Left kidney (tissue), 8 donors: ENCODE data around the gene SPHK2. TPM values are rescaled to one million over a fixed set of nuclear protein-coding genes. Genes with fewer than 3 reads are reported as not detected.
A peak's percentile ranks its signal among the peaks of the same experiment; 100 is the strongest.
"Not testable (repeated sequence)": the region's sequence is repeated elsewhere in the genome, so short reads cannot be mapped to it uniquely, and the experiment has no call there.

Experiments
- DNase-seq: peaks from one replicate; pipeline ENCODE4 v3.0.0-alpha.2; 2013
- long read RNA-seq, 8 donors: transcript quantifications; one replicate each; lab custom pipeline, GENCODE V29; 2026
- polyA plus RNA-seq: library from polyadenylated mRNA; unstranded; fragments of 120-200 nt; gene quantifications from one replicate; pipeline ENCODE4 v1.2.1, GENCODE V29; 2013; ENCODE audit not compliant: insufficient read length

SPHK2 gene
- 19.9 TPM for polyA plus RNA-seq
- long read RNA-seq, donor 1, partial matches to known transcripts, result 0 of 4 reads
- long read RNA-seq, donor 1, other reads (novel, unspliced or antisense), result 0 of 4 reads
- long read RNA-seq, donor 2, transcript SPHK2-207 (1 exons, 1,786 nt), result major isoform, 5 of 5 reads
- long read RNA-seq, donor 2, partial matches to known transcripts, result 0 of 5 reads
- long read RNA-seq, donor 2, other reads (novel, unspliced or antisense), result 0 of 5 reads
- long read RNA-seq, donor 3, transcript SPHK2-207 (1 exons, 1,786 nt), result major isoform, 5 of 5 reads
- long read RNA-seq, donor 3, partial matches to known transcripts, result 0 of 5 reads
- long read RNA-seq, donor 3, other reads (novel, unspliced or antisense), result 0 of 5 reads
- long read RNA-seq, donor 4, result 0 reads
- long read RNA-seq, donor 5, partial matches to known transcripts, result 0 of 4 reads
- long read RNA-seq, donor 5, other reads (novel, unspliced or antisense), result 0 of 4 reads
- long read RNA-seq, donor 6, partial matches to known transcripts, result 0 of 3 reads
- long read RNA-seq, donor 6, other reads (novel, unspliced or antisense), result 0 of 3 reads
- long read RNA-seq, donor 7, transcript SPHK2-207 (1 exons, 1,786 nt), result major isoform, 9 of 43 reads
- long read RNA-seq, donor 7, partial matches to known transcripts, result 18 of 43 reads
- long read RNA-seq, donor 7, other reads (novel, unspliced or antisense), result 14 of 43 reads
- long read RNA-seq, donor 8, partial matches to known transcripts, result 0 of 6 reads
- long read RNA-seq, donor 8, other reads (novel, unspliced or antisense), result 0 of 6 reads

DNA sequence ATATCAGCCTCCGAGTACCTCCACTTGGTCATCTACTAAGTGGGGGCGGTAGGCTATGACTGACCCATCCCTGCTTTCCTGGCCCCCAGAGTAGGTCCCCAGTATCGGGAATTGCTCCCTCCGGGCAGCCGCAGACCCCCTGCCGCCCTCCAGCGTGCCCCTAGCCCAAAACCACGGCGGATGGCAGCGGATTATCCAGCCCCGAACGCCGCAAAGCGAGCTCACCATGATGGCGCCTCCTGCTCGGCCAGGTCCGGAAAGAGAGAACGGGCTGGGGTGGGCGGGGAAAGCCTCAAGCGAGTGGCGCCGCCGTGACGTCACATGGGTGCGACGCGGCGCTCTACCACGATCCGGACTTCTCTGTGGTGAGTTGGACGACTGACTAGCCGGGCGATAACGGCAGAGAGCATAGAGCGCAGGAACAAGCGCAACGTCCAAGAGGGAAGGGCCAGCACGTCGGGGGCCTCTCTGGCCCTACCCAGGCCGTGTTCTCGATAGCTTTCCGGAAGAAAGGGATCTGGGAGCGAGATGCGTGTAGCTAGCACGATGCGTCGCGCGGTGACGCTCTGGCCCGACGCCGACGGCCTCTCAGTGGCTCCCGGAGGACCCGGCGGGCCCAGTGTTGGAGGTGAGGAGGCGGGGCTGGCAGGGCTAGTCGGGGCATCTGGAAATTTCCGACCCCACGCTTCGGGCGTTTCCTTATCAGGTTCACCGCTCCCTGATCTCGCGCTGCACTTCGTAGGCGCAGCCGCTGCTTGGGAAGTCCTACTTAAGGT lies at the start of gene SPHK2, which contains the start of gene RPL18:
Gene SPHK2 (plus strand): TSS at position 591 of the 776 bp plus-strand sequence. CDS start 1,009 bp downstream, outside the sequence.
Gene RPL18 (minus strand): TSS at position 263 of the 776 bp plus-strand sequence. CDS start 35 bp downstream, at position 228.
- DNase-seq, result peak; percentile 98

- no peak for DNase-seq
Observed at GRCh38 chr19:48569814-48570213, 49.5 kb upstream of the SPHK2 start.

DNA sequence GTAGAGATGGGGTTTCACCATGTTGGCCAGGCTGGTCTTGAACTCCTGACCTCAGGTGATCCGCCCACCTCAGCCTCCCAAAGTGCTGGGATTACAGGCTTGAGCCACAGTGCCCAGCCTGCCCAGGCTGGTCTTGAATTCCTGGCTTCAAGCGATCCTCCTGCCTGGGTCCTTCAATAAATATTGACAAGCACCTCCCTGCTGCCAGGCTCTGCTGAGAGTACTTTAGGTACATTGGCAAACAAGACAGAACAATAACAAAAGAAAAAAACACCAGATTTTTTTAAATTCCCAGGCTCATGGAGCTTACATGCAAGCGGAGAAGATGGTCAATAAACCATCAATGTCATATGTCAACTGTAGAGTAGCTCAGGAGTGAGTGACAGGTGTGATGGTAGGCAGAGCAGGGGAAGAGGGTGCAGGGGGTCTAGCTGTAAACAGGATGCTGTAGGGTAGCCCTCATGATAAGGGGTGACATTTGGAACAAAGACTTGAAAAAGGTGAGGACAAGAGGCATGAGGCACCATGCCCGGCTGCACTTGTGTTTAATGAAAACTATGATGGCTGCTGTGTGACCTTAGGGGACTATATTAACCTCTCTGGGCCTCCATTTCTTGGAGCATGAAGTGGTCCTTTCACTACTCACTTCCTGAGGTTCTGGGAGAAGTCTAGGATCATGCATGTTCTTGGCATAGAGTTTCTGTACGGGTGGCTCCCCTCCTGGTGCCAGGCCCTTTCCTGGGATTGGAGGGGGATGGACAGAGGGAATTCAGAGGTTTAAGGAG lies 47.7 kb upstream of the SPHK2 start:
- DNase-seq, result no peak

- DNase-seq, result no peak
Observed at GRCh38 chr19:48573163-48573505, 46.2 kb upstream of the SPHK2 start.

DNA sequence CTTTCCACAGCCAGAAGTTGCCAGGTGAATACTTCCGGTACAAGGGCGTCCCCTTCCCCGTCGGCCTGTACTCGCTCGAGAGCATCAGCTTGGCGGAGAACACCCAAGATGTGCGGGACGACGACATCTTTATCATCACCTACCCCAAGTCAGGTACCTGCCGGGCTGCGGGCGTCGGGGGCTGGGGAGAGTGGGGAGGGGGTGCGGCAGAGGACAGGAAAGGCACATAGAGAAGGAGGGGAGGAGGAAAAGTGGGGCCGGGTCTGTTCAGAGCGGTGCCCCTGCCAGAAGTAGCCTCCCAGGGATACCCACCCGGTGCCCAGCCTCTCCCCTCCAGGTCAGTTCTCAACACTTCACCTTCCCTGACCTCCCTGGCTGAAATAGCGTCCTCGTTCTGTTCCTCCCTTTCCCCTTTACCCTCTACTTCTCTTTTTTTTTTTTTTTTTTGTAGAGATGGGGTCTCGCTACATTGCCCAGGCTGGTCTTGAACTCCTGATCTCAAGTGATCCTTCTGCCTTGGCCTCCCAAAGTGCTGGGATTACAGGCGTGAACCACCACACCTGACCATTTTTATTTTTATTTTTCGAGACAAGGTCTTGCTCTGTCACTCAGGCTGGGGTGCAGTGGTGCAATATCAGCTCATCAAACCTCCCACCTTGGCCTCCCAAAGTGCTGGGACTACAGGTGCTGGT lies 43.2 kb upstream of the SPHK2 start:
- DNase-seq, result no peak

DNA sequence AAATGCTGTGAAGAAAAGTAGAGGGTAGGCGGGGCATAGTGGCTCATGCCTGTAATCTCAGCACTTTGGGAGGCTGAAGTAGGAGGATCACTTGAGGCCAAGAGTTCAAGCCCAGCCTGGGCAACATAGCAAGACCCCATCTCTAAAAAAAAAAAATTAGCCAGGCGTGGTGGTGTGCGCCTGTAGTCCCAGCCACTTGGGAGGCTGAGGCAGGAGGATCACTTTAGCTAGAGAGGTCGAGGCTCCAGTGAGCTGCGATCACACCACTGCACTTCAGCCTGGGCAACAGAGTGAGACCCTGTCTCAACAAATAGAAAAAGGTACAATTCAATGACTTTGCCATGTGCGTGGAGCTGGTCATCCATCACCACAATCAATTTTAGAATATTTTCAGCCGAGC lies 41.4 kb upstream of the SPHK2 start:
- not testable (repeated sequence) for DNase-seq

GRCh38 chr19:48578891-48579290 lies 40.4 kb upstream of the SPHK2 start:
- DNase-seq, result no peak

DNA sequence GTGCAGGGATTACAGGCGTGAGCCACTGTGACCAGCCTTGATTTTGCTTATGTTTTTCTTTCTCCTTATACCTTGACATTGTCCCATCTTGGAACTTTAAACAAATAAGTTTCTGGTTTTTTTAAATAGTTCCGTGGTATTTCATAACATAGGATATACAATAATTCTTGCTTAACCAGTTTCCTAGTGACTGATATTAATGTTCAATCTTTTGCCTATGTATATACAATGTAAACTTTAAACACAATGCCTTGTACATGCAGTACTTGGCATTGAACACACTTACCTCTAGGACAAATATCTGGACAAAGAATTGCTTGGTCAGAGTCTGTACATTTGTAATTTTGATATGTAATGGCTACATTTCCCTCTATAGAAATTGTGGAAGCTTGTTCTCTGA lies 37.1 kb upstream of the SPHK2 start:
- no peak for DNase-seq

GRCh38 chr19:48587387-48587786 lies 31.9 kb upstream of the SPHK2 start:
- no peak for DNase-seq

DNA sequence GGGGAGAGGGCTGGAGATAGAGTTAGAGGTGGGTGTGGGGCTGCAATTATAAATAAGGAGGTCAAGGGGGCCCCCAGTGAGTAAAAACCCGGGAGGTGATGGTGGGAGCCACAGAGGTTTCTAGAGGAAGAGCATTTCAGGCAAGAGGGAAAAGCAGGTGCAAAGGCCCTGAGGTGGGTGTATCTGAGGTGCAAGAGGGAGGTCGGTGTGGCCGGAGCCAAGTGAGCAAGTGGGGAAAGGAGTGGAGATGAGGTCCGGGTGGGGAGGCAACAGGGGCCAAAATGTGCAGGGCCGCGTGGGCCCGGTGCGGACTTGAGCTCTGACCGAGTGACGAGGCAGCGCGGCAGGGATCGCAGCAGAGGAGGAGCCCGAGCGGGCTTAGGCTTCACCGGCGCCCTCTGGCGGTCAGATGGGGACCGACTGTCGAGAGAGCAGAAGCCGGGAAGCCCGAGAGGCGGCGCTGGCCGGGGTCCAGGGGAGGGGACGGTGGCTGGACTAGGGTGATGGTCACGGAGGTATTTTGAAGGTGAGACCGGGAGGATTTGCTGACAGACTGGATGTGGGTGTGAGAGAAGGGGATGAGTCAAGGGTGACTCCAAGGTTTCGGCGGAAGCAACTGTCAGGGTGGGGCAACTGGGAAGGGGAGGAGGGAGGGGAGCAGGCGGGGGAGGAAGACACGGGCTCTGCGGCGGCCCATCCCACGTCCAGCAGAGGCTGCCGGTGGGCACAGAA lies 30.5 kb upstream of the SPHK2 start:
- peak; percentile 85 for DNase-seq

GRCh38 chr19:48591021-48591420 lies 28.3 kb upstream of the SPHK2 start:
- no peak for DNase-seq

- no peak for DNase-seq
Observed at GRCh38 chr19:48595171-48595570, 24.1 kb upstream of the SPHK2 start.

DNA sequence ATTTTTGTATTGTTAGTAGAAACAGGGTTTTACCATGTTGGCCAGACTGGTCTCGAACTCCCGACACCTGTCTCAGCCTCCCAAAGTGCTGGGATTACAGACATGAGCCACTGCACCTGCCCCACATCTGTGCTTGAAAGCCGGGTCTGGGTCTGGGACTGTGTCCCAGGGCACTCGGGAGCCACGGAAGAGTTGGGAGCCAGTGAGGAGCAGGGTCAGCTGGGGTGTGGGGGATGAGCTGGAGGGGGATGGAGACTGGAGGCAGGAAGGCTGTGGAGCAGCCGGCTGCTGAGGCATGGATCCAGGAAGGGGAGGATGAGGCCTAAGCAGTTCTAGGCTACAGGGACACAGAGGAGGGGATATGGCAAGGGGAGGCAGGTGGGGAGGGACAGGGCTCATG lies 23.5 kb upstream of the SPHK2 start:
- DNase-seq, result no peak

- no peak for DNase-seq
Observed at GRCh38 chr19:48596237-48596636, 23.1 kb upstream of the SPHK2 start.

DNA sequence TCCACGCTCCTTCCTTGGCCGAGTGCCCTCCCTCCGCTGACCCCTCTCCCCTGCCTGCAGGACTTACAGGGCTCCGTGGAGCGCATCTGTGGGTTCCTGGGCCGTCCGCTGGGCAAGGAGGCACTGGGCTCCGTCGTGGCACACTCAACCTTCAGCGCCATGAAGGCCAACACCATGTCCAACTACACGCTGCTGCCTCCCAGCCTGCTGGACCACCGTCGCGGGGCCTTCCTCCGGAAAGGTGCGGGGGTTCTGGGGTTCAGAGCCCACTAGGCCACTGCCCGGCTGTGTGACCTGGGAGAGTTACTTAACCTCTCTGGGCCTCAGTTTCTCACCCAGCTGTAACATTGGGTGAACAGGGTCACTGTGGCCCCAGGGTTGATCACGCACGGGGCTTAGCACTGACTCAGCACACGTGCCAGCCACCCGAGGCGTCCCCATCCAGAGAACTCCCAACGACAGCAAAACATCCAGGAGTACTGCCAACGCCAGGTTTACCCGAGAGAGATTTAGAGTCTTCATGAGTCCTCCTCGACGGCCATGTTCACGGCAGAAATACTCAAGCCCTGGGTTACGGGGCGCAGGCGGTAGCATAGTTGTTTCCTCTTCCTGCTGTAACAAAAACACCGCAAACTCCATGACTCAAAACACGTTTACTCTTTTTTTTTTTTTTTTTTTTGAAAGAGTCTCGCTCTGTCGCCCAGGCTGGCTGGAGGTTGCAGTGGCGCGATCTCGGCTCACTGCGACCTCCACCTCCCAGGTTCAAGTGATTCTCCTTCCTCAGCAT lies 22.4 kb upstream of the SPHK2 start:
- DNase-seq, result no peak

GRCh38 chr19:48598996-48599700 lies 20.2 kb upstream of the SPHK2 start:
- no peak for DNase-seq

DNA sequence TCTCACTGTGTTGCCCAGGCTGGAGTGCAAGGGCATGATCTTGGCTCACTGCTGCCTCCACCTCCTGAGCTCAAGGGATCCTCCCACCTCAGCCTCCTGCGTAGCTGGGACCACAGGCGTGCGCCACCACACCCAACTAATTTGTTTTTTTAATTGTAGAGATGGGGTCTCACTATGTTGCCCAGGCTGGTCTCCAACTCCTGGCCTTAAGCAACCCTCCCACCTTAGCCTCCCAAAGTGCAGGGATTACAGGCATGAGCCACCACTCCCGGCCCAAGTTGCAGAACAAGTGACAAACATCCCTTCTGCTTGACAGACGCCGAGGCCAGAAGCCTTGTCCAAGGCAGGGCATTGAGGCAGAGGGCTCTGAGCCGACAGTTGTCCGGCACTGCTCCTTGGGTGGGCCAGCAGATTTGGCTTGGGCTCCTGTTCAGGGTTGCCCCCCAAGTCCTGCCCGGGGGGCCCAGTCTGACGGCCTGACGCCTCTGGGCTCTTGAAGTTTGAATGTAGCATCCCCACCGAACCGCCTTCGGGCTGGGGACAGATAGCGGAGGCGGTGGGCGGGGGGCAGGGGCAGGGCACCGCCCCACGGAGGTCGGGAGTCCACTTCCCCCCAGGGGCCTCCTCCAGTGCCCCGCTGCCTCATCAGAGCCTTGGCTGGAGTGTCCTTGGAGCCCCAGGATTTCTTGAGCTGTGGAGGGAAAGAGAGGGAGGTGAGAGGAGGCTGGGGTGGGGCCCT lies 18.5 kb upstream of the SPHK2 start:
- DNase-seq, result no peak

GRCh38 chr19:48603001-48603400 lies 16.3 kb upstream of the SPHK2 start:
- no peak for DNase-seq
